GM12891 (cell line): ENCODE measurements around the gene ZCCHC24.

Experiments used
- PAX5 ChIP-seq: IDR thresholded peaks from 2 replicates; pipeline ENCODE4 v1.6.1; 2011; ENCODE audit warnings: low read length, moderate library complexity, mild to moderate bottlenecking; ENCODE audit not compliant: insufficient read depth, severe bottlenecking
- POLR2A ChIP-seq: IDR thresholded peaks from 2 replicates; pipeline ENCODE4 v1.6.1; 2011; ENCODE audit warnings: low read depth, low read length, control low read depth
- POLR2AphosphoS5 ChIP-seq: IDR thresholded peaks from 2 replicates; pipeline ENCODE4 v1.6.1; 2011; ENCODE audit warnings: low read depth, low read length, control low read depth
- POU2F2 ChIP-seq: IDR thresholded peaks from 2 replicates; pipeline ENCODE4 v1.6.1; 2011; ENCODE audit warnings: low read depth, mild to moderate bottlenecking, control low read depth, low read length, moderate library complexity
- SPI1 ChIP-seq: IDR thresholded peaks from 2 replicates; pipeline ENCODE4 v1.6.1; 2011; ENCODE audit warnings: low read depth, low read length, control low read depth
- TAF1 ChIP-seq: IDR thresholded peaks from 2 replicates; pipeline ENCODE4 v1.6.1; 2011; ENCODE audit warnings: low read depth, low read length, control low read depth

- TF ChIP-seq POLR2A = no peak
- TF ChIP-seq POLR2AphosphoS5 = no peak
- TF ChIP-seq TAF1 = no peak
- no peak for TF ChIP-seq POU2F2
- TF ChIP-seq PAX5 = no peak
- no peak for TF ChIP-seq SPI1
Observed at GRCh38 chr10:79333513-79333912, 111.9 kb downstream of the ZCCHC24 start.
